Measurements from ENCODE around the gene PRR13. TPM values are rescaled to one million over a fixed set of nuclear protein-coding genes. Genes with fewer than 3 reads are reported as not detected.

The PRR13 gene
- total and polyA plus RNA-seq, 2 of the 13 experiments (the other 11 are each of a cell fraction or from before 2014, with no cell fraction given): 65.0 to 102 TPM

DNA sequence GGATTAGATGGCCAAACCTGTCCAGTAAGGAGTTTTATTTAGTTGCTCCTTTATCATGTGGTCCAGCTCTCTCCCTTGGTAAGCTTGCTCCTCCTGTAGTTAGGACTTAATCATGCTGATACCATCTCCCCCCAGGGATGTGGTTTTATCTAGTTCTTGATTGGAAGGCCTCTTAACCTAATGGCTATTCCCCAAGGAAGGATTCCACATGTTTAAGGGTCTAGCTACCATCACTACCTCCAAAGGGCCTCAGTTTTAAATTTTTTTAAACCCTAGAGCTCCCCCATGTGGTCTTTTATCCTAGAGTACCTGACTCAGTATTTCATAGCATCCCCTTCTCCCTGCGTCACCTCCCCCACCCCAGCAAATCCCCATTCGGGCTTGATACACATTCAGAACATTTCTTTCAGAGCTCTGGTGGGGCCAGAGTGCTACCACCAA lies 35.3 kb downstream of the PRR13 start (continued):
- TF ChIP-seq, protein P1, sequence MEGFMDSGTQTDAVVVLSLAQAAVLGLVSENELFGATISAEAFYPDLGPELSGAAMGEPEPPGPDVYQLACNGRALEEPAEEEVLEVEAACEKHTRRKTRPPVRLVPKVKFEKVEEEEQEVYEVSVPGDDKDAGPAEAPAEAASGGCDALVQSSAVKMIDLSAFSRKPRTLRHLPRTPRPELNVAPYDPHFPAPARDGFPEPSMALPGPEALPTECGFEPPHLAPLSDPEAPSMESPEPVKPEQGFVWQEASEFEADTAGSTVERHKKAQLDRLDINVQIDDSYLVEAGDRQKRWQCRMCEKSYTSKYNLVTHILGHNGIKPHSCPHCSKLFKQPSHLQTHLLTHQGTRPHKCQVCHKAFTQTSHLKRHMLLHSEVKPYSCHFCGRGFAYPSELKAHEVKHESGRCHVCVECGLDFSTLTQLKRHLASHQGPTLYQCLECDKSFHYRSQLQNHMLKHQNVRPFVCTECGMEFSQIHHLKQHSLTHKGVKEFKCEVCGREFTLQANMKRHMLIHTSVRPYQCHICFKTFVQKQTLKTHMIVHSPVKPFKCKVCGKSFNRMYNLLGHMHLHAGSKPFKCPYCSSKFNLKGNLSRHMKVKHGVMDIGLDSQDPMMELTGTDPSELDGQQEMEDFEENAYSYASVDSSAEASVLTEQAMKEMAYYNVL (CRISPR knock-in tag; IDR thresholded peaks at IDR 0.05; ENCODE audit: borderline replicate concordance): no peak
- no peak for TF ChIP-seq BRD4 (CRISPR knock-in tag; IDR thresholded peaks at IDR 0.05)
- no peak for TF ChIP-seq MED1 (CRISPR knock-in tag; IDR thresholded peaks at IDR 0.05)
- peak; percentile 10; the same call in 1 of the 2 replicates for TF ChIP-seq POLR2AphosphoS2 (IDR thresholded peaks at IDR 0.05; ENCODE audit: low read depth, low read length)
- TF ChIP-seq BCL6 (CRISPR knock-in tag; IDR thresholded peaks at IDR 0.05): no peak
- TF ChIP-seq, protein P2, sequence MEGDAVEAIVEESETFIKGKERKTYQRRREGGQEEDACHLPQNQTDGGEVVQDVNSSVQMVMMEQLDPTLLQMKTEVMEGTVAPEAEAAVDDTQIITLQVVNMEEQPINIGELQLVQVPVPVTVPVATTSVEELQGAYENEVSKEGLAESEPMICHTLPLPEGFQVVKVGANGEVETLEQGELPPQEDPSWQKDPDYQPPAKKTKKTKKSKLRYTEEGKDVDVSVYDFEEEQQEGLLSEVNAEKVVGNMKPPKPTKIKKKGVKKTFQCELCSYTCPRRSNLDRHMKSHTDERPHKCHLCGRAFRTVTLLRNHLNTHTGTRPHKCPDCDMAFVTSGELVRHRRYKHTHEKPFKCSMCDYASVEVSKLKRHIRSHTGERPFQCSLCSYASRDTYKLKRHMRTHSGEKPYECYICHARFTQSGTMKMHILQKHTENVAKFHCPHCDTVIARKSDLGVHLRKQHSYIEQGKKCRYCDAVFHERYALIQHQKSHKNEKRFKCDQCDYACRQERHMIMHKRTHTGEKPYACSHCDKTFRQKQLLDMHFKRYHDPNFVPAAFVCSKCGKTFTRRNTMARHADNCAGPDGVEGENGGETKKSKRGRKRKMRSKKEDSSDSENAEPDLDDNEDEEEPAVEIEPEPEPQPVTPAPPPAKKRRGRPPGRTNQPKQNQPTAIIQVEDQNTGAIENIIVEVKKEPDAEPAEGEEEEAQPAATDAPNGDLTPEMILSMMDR (CRISPR knock-in tag; IDR thresholded peaks at IDR 0.05): peak; percentile 22
- TF ChIP-seq, protein P3, sequence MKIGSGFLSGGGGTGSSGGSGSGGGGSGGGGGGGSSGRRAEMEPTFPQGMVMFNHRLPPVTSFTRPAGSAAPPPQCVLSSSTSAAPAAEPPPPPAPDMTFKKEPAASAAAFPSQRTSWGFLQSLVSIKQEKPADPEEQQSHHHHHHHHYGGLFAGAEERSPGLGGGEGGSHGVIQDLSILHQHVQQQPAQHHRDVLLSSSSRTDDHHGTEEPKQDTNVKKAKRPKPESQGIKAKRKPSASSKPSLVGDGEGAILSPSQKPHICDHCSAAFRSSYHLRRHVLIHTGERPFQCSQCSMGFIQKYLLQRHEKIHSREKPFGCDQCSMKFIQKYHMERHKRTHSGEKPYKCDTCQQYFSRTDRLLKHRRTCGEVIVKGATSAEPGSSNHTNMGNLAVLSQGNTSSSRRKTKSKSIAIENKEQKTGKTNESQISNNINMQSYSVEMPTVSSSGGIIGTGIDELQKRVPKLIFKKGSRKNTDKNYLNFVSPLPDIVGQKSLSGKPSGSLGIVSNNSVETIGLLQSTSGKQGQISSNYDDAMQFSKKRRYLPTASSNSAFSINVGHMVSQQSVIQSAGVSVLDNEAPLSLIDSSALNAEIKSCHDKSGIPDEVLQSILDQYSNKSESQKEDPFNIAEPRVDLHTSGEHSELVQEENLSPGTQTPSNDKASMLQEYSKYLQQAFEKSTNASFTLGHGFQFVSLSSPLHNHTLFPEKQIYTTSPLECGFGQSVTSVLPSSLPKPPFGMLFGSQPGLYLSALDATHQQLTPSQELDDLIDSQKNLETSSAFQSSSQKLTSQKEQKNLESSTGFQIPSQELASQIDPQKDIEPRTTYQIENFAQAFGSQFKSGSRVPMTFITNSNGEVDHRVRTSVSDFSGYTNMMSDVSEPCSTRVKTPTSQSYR (CRISPR knock-in tag; IDR thresholded peaks at IDR 0.05; ENCODE audit: borderline replicate concordance): 0 out of 2 replicates have a peak, but pooled peaks have one; percentile 27
- TF ChIP-seq, protein P4, sequence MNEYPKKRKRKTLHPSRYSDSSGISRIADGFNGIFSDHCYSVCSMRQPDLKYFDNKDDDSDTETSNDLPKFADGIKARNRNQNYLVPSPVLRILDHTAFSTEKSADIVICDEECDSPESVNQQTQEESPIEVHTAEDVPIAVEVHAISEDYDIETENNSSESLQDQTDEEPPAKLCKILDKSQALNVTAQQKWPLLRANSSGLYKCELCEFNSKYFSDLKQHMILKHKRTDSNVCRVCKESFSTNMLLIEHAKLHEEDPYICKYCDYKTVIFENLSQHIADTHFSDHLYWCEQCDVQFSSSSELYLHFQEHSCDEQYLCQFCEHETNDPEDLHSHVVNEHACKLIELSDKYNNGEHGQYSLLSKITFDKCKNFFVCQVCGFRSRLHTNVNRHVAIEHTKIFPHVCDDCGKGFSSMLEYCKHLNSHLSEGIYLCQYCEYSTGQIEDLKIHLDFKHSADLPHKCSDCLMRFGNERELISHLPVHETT (CRISPR knock-in tag; conservative IDR thresholded peaks at IDR 0.05): no peak
- TF ChIP-seq, protein P5, sequence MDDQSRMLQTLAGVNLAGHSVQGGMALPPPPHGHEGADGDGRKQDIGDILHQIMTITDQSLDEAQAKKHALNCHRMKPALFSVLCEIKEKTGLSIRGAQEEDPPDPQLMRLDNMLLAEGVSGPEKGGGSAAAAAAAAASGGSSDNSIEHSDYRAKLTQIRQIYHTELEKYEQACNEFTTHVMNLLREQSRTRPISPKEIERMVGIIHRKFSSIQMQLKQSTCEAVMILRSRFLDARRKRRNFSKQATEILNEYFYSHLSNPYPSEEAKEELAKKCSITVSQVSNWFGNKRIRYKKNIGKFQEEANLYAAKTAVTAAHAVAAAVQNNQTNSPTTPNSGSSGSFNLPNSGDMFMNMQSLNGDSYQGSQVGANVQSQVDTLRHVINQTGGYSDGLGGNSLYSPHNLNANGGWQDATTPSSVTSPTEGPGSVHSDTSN (CRISPR knock-in tag; IDR thresholded peaks at IDR 0.05; ENCODE audit: borderline replicate concordance): no peak
- TF ChIP-seq ZNF432 (CRISPR knock-in tag; IDR thresholded peaks at IDR 0.05; ENCODE audit: borderline replicate concordance): no peak
- TF ChIP-seq, protein P6, sequence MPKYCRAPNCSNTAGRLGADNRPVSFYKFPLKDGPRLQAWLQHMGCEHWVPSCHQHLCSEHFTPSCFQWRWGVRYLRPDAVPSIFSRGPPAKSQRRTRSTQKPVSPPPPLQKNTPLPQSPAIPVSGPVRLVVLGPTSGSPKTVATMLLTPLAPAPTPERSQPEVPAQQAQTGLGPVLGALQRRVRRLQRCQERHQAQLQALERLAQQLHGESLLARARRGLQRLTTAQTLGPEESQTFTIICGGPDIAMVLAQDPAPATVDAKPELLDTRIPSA (CRISPR knock-in tag; IDR thresholded peaks at IDR 0.05; ENCODE audit: borderline replicate concordance): no peak
- no peak for TF ChIP-seq JARID2 (CRISPR knock-in tag; IDR thresholded peaks at IDR 0.05; ENCODE audit: insufficient replicate concordance)
- TF ChIP-seq ZNF850 (CRISPR knock-in tag; conservative IDR thresholded peaks at IDR 0.05): no peak
- no peak for TF ChIP-seq ARHGAP35 (CRISPR knock-in tag; IDR thresholded peaks at IDR 0.05; ENCODE audit: borderline replicate concordance)
- peak; percentile 14; the same call in 1 of the 2 replicates for TF ChIP-seq RBFOX2 (IDR thresholded peaks at IDR 0.05; ENCODE audit: low read depth, low read length)
- TF ChIP-seq, protein P7, sequence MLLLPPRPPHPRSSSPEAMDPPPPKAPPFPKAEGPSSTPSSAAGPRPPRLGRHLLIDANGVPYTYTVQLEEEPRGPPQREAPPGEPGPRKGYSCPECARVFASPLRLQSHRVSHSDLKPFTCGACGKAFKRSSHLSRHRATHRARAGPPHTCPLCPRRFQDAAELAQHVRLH (CRISPR knock-in tag; IDR thresholded peaks at IDR 0.05; ENCODE audit: borderline replicate concordance, low read depth): no peak
- no peak for TF ChIP-seq GABPB1 (CRISPR knock-in tag; IDR thresholded peaks at IDR 0.05)

All from HepG2 (cell line).